HepG2 (cell line): ENCODE data around the gene SDK2. TPM values are rescaled to one million over a fixed set of nuclear protein-coding genes. Genes with fewer than 3 reads are reported as not detected.

Source experiments
- MAZ ChIP-seq, 2 experiments: sonication (generic) in 1 of 2; formaldehyde crosslinking in 1 of 2; IDR thresholded peaks; 2 replicates each; pipeline versions ENCODE4 v1.5.0 to v1.6.1; 2012 to 2020; ENCODE audit warnings: low read depth in 2 of 2, mild to moderate bottlenecking in 2 of 2, borderline replicate concordance in 1 of 2, improper control_type of control experiment in 1 of 2, low read length in 1 of 2, missing genetic modification reagents in 1 of 2, moderate library complexity in 1 of 2
- MEF2D ChIP-seq: sonication (generic); formaldehyde crosslinking; IDR thresholded peaks from 2 replicates; pipeline ENCODE4 v1.5.1; 2020; ENCODE audit warnings: mild to moderate bottlenecking, missing genetic modification reagents
- PITX1 ChIP-seq: sonication (generic); formaldehyde crosslinking; IDR thresholded peaks from 2 replicates; pipeline ENCODE4 v1.5.1; 2020; ENCODE audit warnings: mild to moderate bottlenecking, missing genetic modification reagents
- SNAI1 ChIP-seq: sonication (generic); formaldehyde crosslinking; IDR thresholded peaks from 2 replicates; pipeline ENCODE4 v1.5.0; 2020; ENCODE audit warnings: mild to moderate bottlenecking, missing genetic modification reagents, borderline replicate concordance
- STAT5B ChIP-seq: sonication (generic); formaldehyde crosslinking; IDR thresholded peaks from 2 replicates; pipeline ENCODE4 v1.4.0; 2020; ENCODE audit warnings: missing genetic modification reagents
- ZBTB3 ChIP-seq: sonication (generic); formaldehyde crosslinking; IDR thresholded peaks from 2 replicates; pipeline ENCODE4 v1.4.0; 2020; ENCODE audit warnings: low read depth, mild to moderate bottlenecking, moderate library complexity, missing genetic modification reagents, borderline replicate concordance
- ZNF207 ChIP-seq: fragments of 450-650 bp; IDR thresholded peaks from 2 replicates; pipeline ENCODE4 v1.6.1; 2016; ENCODE audit warnings: antibody characterized with exemption, borderline replicate concordance
- ZNF280D ChIP-seq: sonication (generic); formaldehyde crosslinking; IDR thresholded peaks from 2 replicates; pipeline ENCODE4 v1.5.1; 2020; ENCODE audit warnings: mild to moderate bottlenecking, missing genetic modification reagents
- ZNF337 ChIP-seq: sonication (generic); formaldehyde crosslinking; IDR thresholded peaks from 2 replicates; pipeline ENCODE4 v1.5.1; 2020; ENCODE audit warnings: missing genetic modification reagents, low read depth, mild to moderate bottlenecking, borderline replicate concordance
- ZNF558 ChIP-seq: sonication (generic); formaldehyde crosslinking; IDR thresholded peaks from 2 replicates; pipeline ENCODE4 v1.9.0; 2022; ENCODE audit warnings: mild to moderate bottlenecking, missing genetic modification reagents, borderline replicate concordance
- polyA plus RNA-seq, 8 experiments: library from polyadenylated mRNA; depleted of rRNA in 3 of 8; stranded (reverse) in 7 of 8; unstranded in 1 of 8; fragments of >200 nt; fragmentation: Illumina TruSeq in 4 of 8; extraction: Trizol in 4 of 8; gene quantifications; 2 replicates each; pipeline versions ENCODE4 v1.2.1 to v1.2.3, GENCODE V29; 2011 to 2016; ENCODE audit warnings: low read depth in 4 of 8, missing spikeins in 1 of 8, mixed read lengths in 1 of 8; ENCODE audit not compliant: insufficient read depth in 1 of 8
- total RNA-seq, 5 experiments: library from RNA; depleted of rRNA; stranded (reverse); fragments of >200 nt; fragmentation: Illumina TruSeq; extraction: Trizol; gene quantifications; 2 replicates each; pipeline ENCODE4 v1.2.3, GENCODE V29; 2016; ENCODE audit warnings: low read depth in 1 of 5
- TF ChIP-seq, protein P1 (sequence below): sonication (generic); formaldehyde crosslinking; IDR thresholded peaks from 2 replicates; pipeline ENCODE4 v1.4.0; 2020; ENCODE audit warnings: missing genetic modification reagents
- TF ChIP-seq, protein P2 (sequence below): sonication (generic); formaldehyde crosslinking; IDR thresholded peaks from 2 replicates; pipeline ENCODE4 v1.4.0; 2020; ENCODE audit warnings: missing genetic modification reagents
- TF ChIP-seq, protein P3 (sequence below): sonication (generic); formaldehyde crosslinking; IDR thresholded peaks from 2 replicates; pipeline ENCODE4 v1.4.0; 2020; ENCODE audit warnings: mild to moderate bottlenecking, missing genetic modification reagents
- TF ChIP-seq, protein P4 (sequence below): sonication (generic); formaldehyde crosslinking; IDR thresholded peaks from 2 replicates; pipeline ENCODE4 v1.4.0; 2020; ENCODE audit warnings: mild to moderate bottlenecking, missing genetic modification reagents

SDK2 gene
- total and polyA plus RNA-seq, 2 of the 13 experiments (the other 11 are each of a cell fraction or from before 2014, with no cell fraction given): not detected

- TF ChIP-seq, protein P1, sequence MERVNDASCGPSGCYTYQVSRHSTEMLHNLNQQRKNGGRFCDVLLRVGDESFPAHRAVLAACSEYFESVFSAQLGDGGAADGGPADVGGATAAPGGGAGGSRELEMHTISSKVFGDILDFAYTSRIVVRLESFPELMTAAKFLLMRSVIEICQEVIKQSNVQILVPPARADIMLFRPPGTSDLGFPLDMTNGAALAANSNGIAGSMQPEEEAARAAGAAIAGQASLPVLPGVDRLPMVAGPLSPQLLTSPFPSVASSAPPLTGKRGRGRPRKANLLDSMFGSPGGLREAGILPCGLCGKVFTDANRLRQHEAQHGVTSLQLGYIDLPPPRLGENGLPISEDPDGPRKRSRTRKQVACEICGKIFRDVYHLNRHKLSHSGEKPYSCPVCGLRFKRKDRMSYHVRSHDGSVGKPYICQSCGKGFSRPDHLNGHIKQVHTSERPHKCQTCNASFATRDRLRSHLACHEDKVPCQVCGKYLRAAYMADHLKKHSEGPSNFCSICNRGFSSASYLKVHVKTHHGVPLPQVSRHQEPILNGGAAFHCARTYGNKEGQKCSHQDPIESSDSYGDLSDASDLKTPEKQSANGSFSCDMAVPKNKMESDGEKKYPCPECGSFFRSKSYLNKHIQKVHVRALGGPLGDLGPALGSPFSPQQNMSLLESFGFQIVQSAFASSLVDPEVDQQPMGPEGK (CRISPR knock-in tag): 0 out of 2 replicates have a peak, but pooled peaks have one; percentile 2
- TF ChIP-seq ZNF207: no peak
- 0 out of 2 replicates have a peak, but pooled peaks have one; percentile 35 for TF ChIP-seq PITX1 (CRISPR knock-in tag)
- peak; percentile 63; the same call in 1 of the 2 replicates for TF ChIP-seq SNAI1 (CRISPR knock-in tag)
- TF ChIP-seq ZNF558: 0 out of 2 replicates have a peak, but pooled peaks have one; percentile 6
- TF ChIP-seq, protein P2, sequence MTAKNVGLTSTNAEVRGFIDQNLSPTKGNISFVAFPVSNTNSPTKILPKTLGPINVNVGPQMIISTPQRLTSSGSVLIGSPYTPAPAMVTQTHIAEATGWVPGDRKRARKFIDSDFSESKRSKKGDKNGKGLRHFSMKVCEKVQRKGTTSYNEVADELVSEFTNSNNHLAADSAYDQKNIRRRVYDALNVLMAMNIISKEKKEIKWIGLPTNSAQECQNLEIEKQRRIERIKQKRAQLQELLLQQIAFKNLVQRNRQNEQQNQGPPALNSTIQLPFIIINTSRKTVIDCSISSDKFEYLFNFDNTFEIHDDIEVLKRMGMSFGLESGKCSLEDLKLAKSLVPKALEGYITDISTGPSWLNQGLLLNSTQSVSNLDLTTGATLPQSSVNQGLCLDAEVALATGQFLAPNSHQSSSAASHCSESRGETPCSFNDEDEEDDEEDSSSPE: no peak
- no peak for TF ChIP-seq STAT5B (CRISPR knock-in tag)
- TF ChIP-seq, protein P3, sequence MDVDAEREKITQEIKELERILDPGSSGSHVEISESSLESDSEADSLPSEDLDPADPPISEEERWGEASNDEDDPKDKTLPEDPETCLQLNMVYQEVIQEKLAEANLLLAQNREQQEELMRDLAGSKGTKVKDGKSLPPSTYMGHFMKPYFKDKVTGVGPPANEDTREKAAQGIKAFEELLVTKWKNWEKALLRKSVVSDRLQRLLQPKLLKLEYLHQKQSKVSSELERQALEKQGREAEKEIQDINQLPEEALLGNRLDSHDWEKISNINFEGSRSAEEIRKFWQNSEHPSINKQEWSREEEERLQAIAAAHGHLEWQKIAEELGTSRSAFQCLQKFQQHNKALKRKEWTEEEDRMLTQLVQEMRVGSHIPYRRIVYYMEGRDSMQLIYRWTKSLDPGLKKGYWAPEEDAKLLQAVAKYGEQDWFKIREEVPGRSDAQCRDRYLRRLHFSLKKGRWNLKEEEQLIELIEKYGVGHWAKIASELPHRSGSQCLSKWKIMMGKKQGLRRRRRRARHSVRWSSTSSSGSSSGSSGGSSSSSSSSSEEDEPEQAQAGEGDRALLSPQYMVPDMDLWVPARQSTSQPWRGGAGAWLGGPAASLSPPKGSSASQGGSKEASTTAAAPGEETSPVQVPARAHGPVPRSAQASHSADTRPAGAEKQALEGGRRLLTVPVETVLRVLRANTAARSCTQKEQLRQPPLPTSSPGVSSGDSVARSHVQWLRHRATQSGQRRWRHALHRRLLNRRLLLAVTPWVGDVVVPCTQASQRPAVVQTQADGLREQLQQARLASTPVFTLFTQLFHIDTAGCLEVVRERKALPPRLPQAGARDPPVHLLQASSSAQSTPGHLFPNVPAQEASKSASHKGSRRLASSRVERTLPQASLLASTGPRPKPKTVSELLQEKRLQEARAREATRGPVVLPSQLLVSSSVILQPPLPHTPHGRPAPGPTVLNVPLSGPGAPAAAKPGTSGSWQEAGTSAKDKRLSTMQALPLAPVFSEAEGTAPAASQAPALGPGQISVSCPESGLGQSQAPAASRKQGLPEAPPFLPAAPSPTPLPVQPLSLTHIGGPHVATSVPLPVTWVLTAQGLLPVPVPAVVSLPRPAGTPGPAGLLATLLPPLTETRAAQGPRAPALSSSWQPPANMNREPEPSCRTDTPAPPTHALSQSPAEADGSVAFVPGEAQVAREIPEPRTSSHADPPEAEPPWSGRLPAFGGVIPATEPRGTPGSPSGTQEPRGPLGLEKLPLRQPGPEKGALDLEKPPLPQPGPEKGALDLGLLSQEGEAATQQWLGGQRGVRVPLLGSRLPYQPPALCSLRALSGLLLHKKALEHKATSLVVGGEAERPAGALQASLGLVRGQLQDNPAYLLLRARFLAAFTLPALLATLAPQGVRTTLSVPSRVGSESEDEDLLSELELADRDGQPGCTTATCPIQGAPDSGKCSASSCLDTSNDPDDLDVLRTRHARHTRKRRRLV (CRISPR knock-in tag): peak; percentile 77; the same call in 1 of the 2 replicates
- TF ChIP-seq ZBTB3: peak; percentile 43; the same call in 1 of the 2 replicates
- peak; percentile 26; the same call in 1 of the 2 replicates for TF ChIP-seq MEF2D
- TF ChIP-seq, protein P4, sequence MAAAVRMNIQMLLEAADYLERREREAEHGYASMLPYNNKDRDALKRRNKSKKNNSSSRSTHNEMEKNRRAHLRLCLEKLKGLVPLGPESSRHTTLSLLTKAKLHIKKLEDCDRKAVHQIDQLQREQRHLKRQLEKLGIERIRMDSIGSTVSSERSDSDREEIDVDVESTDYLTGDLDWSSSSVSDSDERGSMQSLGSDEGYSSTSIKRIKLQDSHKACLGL (CRISPR knock-in tag): 0 out of 2 replicates have a peak, but pooled peaks have one; percentile 8
- no peak for TF ChIP-seq MAZ (IDR thresholded peaks at IDR 0.05; ENCODE audit: borderline replicate concordance, low read depth, low read length)
- no peak for TF ChIP-seq MAZ (CRISPR knock-in tag; IDR thresholded peaks at IDR 0.05; ENCODE audit: low read depth)
- no peak for TF ChIP-seq ZNF280D
- TF ChIP-seq ZNF337: no peak
Observed at GRCh38 chr17:73309727-73310596, 334.3 kb downstream of the SDK2 start (continued).
